Vagina (tissue), 2 donors: ENCODE results near the gene FAF1.

Experiments
- CTCF ChIP-seq, 3 experiments: fragments of 450-650 bp in 2 of 3; fragments of 200-600 bp in 1 of 3; sonication (generic) in 1 of 3; IDR thresholded peaks; one replicate each; pipeline ENCODE4 v1.5.1; 2017 to 2019; ENCODE audit warnings: antibody characterized with exemption in 3 of 3, mild to moderate bottlenecking in 2 of 3, moderate library complexity in 2 of 3
- POLR2A ChIP-seq, 2 donors: fragments of 450-650 bp; IDR thresholded peaks; one replicate each; pipeline ENCODE4 v1.6.1; 2017; ENCODE audit warnings: antibody characterized with exemption in 2 of 2, mild to moderate bottlenecking in 2 of 2, moderate library complexity in 2 of 2
- POLR2AphosphoS5 ChIP-seq, 2 donors: sonication (generic); formaldehyde crosslinking; IDR thresholded peaks; one replicate each; pipeline ENCODE4 v1.9.0; 2017; ENCODE audit warnings: antibody characterized with exemption in 2 of 2, mild to moderate bottlenecking in 2 of 2, low read depth in 1 of 2; ENCODE audit not compliant: insufficient read depth in 1 of 2

GRCh38 chr1:50966991-50967390 lies 6.9 kb upstream of the FAF1 start:
- TF ChIP-seq CTCF (IDR thresholded peaks at IDR 0.05) (no peak), POLR2AphosphoS5 (IDR thresholded peaks at IDR 0.05; ENCODE audit: insufficient read depth in 1 of 2, low read depth in 1 of 2) (no peak), POLR2A (IDR thresholded peaks at IDR 0.05) (no peak)
